ENCODE results near the gene DSCAML1. TPM values are rescaled to one million over a fixed set of nuclear protein-coding genes. Genes with fewer than 3 reads are reported as not detected.

DSCAML1 gene
- total RNA-seq, 1 experiment from 2014 or later: not detected

GRCh38 chr11:117560780-117561530 lies 236.1 kb downstream of the DSCAML1 start:
- no peak for TF ChIP-seq POLR2A (IDR thresholded peaks at IDR 0.05; ENCODE audit: borderline replicate concordance, extremely low read depth, insufficient read depth, insufficient read length)
- no peak for TF ChIP-seq SRF (IDR thresholded peaks at IDR 0.05; ENCODE audit: low read depth)
- no peak for TF ChIP-seq ZFX (IDR thresholded peaks at IDR 0.05)
- no peak for TF ChIP-seq CBX3 (IDR thresholded peaks at IDR 0.05; ENCODE audit: low read depth)
- no peak for TF ChIP-seq REST (IDR thresholded peaks at IDR 0.05; ENCODE audit: low read depth)
- no peak for TF ChIP-seq ELF1 (IDR thresholded peaks at IDR 0.05; ENCODE audit: borderline replicate concordance, low read depth)
- TF ChIP-seq EZH2 (IDR thresholded peaks at IDR 0.05): no peak
- TF ChIP-seq EZH2phosphoT487 (IDR thresholded peaks at IDR 0.05; ENCODE audit: borderline replicate concordance): no peak
- TF ChIP-seq SIN3A (IDR thresholded peaks at IDR 0.05; ENCODE audit: low read depth): no peak
- TF ChIP-seq SP1 (IDR thresholded peaks at IDR 0.05; ENCODE audit: low read depth): no peak
- TF ChIP-seq YY1 (IDR thresholded peaks at IDR 0.05; ENCODE audit: extremely low read depth, insufficient replicate concordance, low read depth, low read length): no peak
- TF ChIP-seq TCF7L2 (IDR thresholded peaks at IDR 0.05; ENCODE audit: borderline replicate concordance, extremely low read depth, insufficient read depth, insufficient read length): no peak
- no peak for TF ChIP-seq ATF3 (IDR thresholded peaks at IDR 0.05)
- no peak for TF ChIP-seq EGR1 (IDR thresholded peaks at IDR 0.05; ENCODE audit: low read depth)
- no peak for TF ChIP-seq CEBPB (IDR thresholded peaks at IDR 0.05; ENCODE audit: low read depth)
- TF ChIP-seq MAX (IDR thresholded peaks at IDR 0.05): no peak
- TF ChIP-seq CTCF (IDR thresholded peaks at IDR 0.05 in 2 of 3, conservative IDR thresholded peaks at IDR 0.05 in 1 of 3; ENCODE audit: borderline replicate concordance in 1 of 3, insufficient read depth in 1 of 3, low read depth in 2 of 3, low read length in 2 of 3): no peak
- no peak for TF ChIP-seq POLR2AphosphoS5 (IDR thresholded peaks at IDR 0.05; ENCODE audit: low read depth, low read length)
- TF ChIP-seq JUND (IDR thresholded peaks at IDR 0.05): no peak
- TF ChIP-seq FOSL1 (IDR thresholded peaks at IDR 0.05; ENCODE audit: low read depth): no peak
- Histone ChIP-seq H3K36me3 (ENCODE audit: control insufficient read depth in 1 of 2, insufficient read depth in 2 of 2, low read length in 2 of 2) (no peaks in the 10 kb centered on the region), H3K9me3 (ENCODE audit: control insufficient read depth in 1 of 2, insufficient read depth in 1 of 2, low read depth in 1 of 2, low read length in 2 of 2) (no peaks in the 10 kb centered on the region), H3K9me2 (ENCODE audit: insufficient read depth) (no peaks in the 10 kb centered on the region), H4K20me1 (ENCODE audit: insufficient read depth) (no peaks in the 10 kb centered on the region), H3K27me3 (ENCODE audit: insufficient read depth, low read length) (peaks cover 76% of the 10 kb centered on the region), H3K4me1 (ENCODE audit: control insufficient read depth in 1 of 2, insufficient read depth in 2 of 2, low read length in 2 of 2) (no peaks in the 10 kb centered on the region), H3K9ac (ENCODE audit: low read length) (no peak overlapping the region), H3K4me2 (ENCODE audit: low read length) (no peak overlapping the region), H2AFZ (ENCODE audit: low read depth, low read length, poor library complexity, severe bottlenecking) (no peak overlapping the region), H3K79me2 (ENCODE audit: insufficient read depth, low read length) (no peaks in the 10 kb centered on the region), H3K27ac (ENCODE audit: low read depth, low read length) (no peak overlapping the region), H3K4me3 (replicated peaks in 1 of 2; ENCODE audit: low read depth in 1 of 2, low read length in 2 of 2) (no peak overlapping the region)
- BruUV-seq (replicated peaks): no TSS peak
- ChIA-PET CTCF (no interaction called here), POLR2A (no interaction called here), RAD21 (ENCODE audit: low non-redundant PET in 1 of 2, low total read pairs in 2 of 2, uncharacterized antibody in 2 of 2, unreplicated experiment in 2 of 2) (no interaction called here)
- DNase-seq (ENCODE audit: low read depth, low spot score) (no peak), ATAC-seq (no peak)
- intact Hi-C loops (cut with micrococcal nuclease): no loop called here

Data from HCT116 (cell line).